ENCODE results near the gene LMNA.

- no peak for TF ChIP-seq EZH2 (IDR thresholded peaks at IDR 0.05; ENCODE audit: borderline replicate concordance, low read length)
- no peak for TF ChIP-seq CTCF (conservative IDR thresholded peaks at IDR 0.05 in 1 of 2, IDR thresholded peaks at IDR 0.05 in 1 of 2; ENCODE audit: extremely low read depth in 1 of 2, insufficient read depth in 1 of 2, low read depth in 1 of 2, low read length in 2 of 2)
Measured at GRCh38 chr1:156075775-156076204, 38.7 kb upstream of the LMNA start.

Data from mammary epithelial cell (primary cell).